Adrenal gland (tissue), 12 donors: ENCODE results near the gene ZNF335. TPM values are rescaled to one million over a fixed set of nuclear protein-coding genes. Genes with fewer than 3 reads are reported as not detected.

Experiments used
- DNase-seq, 7 donors: peaks; one replicate each; pipeline ENCODE4 v3.0.0-alpha.2; 2019 to 2020
- H3K27ac ChIP-seq, 5 donors: fragments of 200-600 bp; sonication (generic) in 4 of 5; 1 replicate in 3 of 5; 2 replicates in 2 of 5; pipeline versions ENCODE4 v1.5.1 to v1.8.0; 2016 to 2020; ENCODE audit warnings: mild to moderate bottlenecking in 1 of 5
- H3K27me3 ChIP-seq: fragments of 200-600 bp; 2 replicates; pipeline ENCODE4 v1.8.0; 2021
- H3K36me3 ChIP-seq, 2 donors: fragments of 200-600 bp; replicated peaks in 1 of 2; 1 replicate in 1 of 2; 2 replicates in 1 of 2; pipeline versions ENCODE4 v1.5.1 to v1.8.0; 2018 to 2022
- H3K4me1 ChIP-seq, 2 donors: fragments of 200-600 bp; replicated peaks in 1 of 2; 1 replicate in 1 of 2; 2 replicates in 1 of 2; pipeline versions ENCODE4 v1.5.1 to v1.8.0; 2018 to 2021
- H3K4me3 ChIP-seq, 4 donors: fragments of 200-600 bp; sonication (generic) in 3 of 4; one replicate each; pipeline ENCODE4 v1.5.1; 2016 to 2018
- H3K9me3 ChIP-seq, 3 donors: fragments of 200-600 bp; sonication (generic) in 1 of 3; replicated peaks in 1 of 3; 1 replicate in 2 of 3; 2 replicates in 1 of 3; pipeline versions ENCODE4 v1.5.1 to v1.8.0; 2016 to 2021
- POLR2A ChIP-seq, 2 donors: fragments of 450-650 bp; IDR thresholded peaks; one replicate each; pipeline ENCODE4 v1.6.1; 2017; ENCODE audit warnings: antibody characterized with exemption in 2 of 2, mild to moderate bottlenecking in 2 of 2, moderate library complexity in 1 of 2
- WGBS, 4 donors: extraction: QIAGEN DNeasy Blood & Tissue Kit in 2 of 4; methylation state at CpG; one replicate each; pipeline versions ENCODE4 v1.1.5 to v1.1.7; 2013 to 2017; 5-methylcytosine and 5-hydroxymethylcytosine counted together
- intact Hi-C, 2 donors: fragments of 100-400 bp; cut with DNase I; formaldehyde crosslinking; loops; one replicate each; pipeline versions ENCODE4 v1.14.1 to v1.15.0; 2022 to 2023
- polyA plus RNA-seq, 3 donors: library from polyadenylated mRNA; stranded (reverse); fragments of 200-250 nt in 2 of 3; fragments of 350-450 nt in 1 of 3; fragmentation: Illumina TruSeq in 1 of 3; extraction: RNeasy Lipid Tissue Mini Kit (QIAGEN cat#74804) in 1 of 3; gene quantifications; one replicate each; pipeline ENCODE4 v1.2.3, GENCODE V29; 2013 to 2014
- total RNA-seq, 9 donors: library from RNA; depleted of rRNA in 4 of 9; stranded (reverse); fragments of >200 nt in 4 of 9; fragments of 120-200 nt in 1 of 9; fragmentation: NEBNext Ultra II Directional in 1 of 9; extraction: Animal tissue kit (Norgen Biotek cat#: 25700) in 1 of 9; gene quantifications; one replicate each; pipeline versions ENCODE4 v1.1.0 to v1.2.4, GENCODE V29; 2013 to 2023
- TF ChIP-seq, protein P1 (sequence below), 6 experiments: fragments of 450-650 bp in 4 of 6; fragments of 200-600 bp in 2 of 6; sonication (generic) in 1 of 6; IDR thresholded peaks; 1 replicate in 5 of 6; 2 replicates in 1 of 6; pipeline versions ENCODE4 v1.5.1 to v1.8.0; 2016 to 2021; ENCODE audit warnings: antibody characterized with exemption in 6 of 6, mild to moderate bottlenecking in 2 of 6, moderate library complexity in 1 of 6
- donor health status: healthy with polysubstance abuse.
- donor health status: Bipolar disorder and iron deficiency.
- donor health status: DM: yes; HTN: yes; CAD: no.
- donor health status: DM: no; HTN: no; CAD: no.
- donor health status: DM: no; HTN: no; CAD: no.
- donor health status: DM: yes; HTN: yes; CAD: no.

The ZNF335 gene
- total and polyA plus RNA-seq, 12 donors, result 5.4 to 45.1 (median 17.7) TPM

GRCh38 chr20:45927071-45927878 is 44.7 kb downstream of the ZNF335 start:
- H3K4me3 ChIP-seq, result no peak overlapping the region
- TF ChIP-seq, protein P1, sequence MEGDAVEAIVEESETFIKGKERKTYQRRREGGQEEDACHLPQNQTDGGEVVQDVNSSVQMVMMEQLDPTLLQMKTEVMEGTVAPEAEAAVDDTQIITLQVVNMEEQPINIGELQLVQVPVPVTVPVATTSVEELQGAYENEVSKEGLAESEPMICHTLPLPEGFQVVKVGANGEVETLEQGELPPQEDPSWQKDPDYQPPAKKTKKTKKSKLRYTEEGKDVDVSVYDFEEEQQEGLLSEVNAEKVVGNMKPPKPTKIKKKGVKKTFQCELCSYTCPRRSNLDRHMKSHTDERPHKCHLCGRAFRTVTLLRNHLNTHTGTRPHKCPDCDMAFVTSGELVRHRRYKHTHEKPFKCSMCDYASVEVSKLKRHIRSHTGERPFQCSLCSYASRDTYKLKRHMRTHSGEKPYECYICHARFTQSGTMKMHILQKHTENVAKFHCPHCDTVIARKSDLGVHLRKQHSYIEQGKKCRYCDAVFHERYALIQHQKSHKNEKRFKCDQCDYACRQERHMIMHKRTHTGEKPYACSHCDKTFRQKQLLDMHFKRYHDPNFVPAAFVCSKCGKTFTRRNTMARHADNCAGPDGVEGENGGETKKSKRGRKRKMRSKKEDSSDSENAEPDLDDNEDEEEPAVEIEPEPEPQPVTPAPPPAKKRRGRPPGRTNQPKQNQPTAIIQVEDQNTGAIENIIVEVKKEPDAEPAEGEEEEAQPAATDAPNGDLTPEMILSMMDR (IDR thresholded peaks at IDR 0.05), result no peak
- no peak for TF ChIP-seq POLR2A (IDR thresholded peaks at IDR 0.05)
- intact Hi-C loops, result no loop called here
- DNase-seq, result no peak
- no peak overlapping the region for H3K27ac ChIP-seq
- H3K9me3 ChIP-seq, result no peaks in the 10 kb centered on the region
- H3K36me3 ChIP-seq, result no peaks in the 10 kb centered on the region
- H3K27me3 ChIP-seq, result no peaks in the 10 kb centered on the region
- WGBS, 4 donors, result 81 to 86% (median 83%) methylated on average over 14 of the region's 14 CpGs
- H3K4me1 ChIP-seq, result peaks cover 14 to 27% of the 10 kb centered on the region in 2 donors

- H3K27me3 ChIP-seq, result no peaks in the 10 kb centered on the region
- peaks cover 14 to 29% of the 10 kb centered on the region in 2 donors for H3K4me1 ChIP-seq
- H3K27ac ChIP-seq, result no peak overlapping the region
- no peak overlapping the region for H3K4me3 ChIP-seq
- 71 to 89% (median 78%) methylated on average over 2 of the region's 2 CpGs for WGBS, 4 donors
- H3K36me3 ChIP-seq, result no peaks in the 10 kb centered on the region
- intact Hi-C loops, result no loop called here
- no peak for TF ChIP-seq POLR2A (IDR thresholded peaks at IDR 0.05)
- TF ChIP-seq, protein P1 (IDR thresholded peaks at IDR 0.05), result no peak
- no peak for DNase-seq
- H3K9me3 ChIP-seq, result no peaks in the 10 kb centered on the region
These were observed 45.3 kb downstream of the ZNF335 start for GRCh38 chr20:45926731-45927070.

DNA sequence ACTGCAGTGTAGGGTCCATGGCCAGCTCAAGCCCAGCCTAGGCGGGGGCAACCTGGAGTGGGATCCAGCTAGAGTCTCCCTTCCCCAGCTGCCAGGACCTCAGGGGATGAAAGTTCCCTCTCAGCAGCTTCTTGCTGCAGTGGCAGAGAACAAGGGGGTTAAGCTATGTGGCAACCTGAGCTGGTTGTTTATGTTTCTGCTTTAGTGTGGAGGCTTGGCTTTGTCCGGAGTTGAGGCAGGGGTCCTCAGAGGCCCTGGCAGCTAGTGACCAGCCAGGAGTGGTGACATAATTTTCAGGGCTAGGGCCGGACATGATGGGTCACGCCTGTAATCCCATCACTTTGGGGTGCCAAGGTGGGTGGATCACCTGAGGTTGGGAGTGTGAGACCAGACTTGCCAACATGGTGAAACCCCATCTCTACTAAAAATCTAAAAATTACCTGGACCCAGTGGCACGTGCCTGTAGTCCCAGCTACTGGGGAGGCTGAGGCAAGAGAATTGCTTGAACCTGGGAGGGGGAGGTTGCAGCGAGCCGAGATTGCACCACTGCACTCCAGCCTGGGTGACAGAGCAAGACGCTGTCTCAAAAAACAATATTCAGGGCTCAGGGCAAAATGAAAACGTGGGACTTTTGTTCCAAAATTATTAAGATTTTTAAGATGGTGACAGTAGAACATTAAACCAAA is 46.0 kb downstream of the ZNF335 start:
- intact Hi-C loops, result no loop called here
- WGBS, 4 donors, result 69 to 84% (median 77%) methylated on average over 6 to 9 of the region's 9 CpGs
- no peak for TF ChIP-seq POLR2A (IDR thresholded peaks at IDR 0.05)
- TF ChIP-seq, protein P1 (IDR thresholded peaks at IDR 0.05), result no peak
- Histone ChIP-seq H3K36me3 (no peaks in the 10 kb centered on the region), H3K27me3 (no peaks in the 10 kb centered on the region), H3K4me1 (peaks cover 14 to 34% of the 10 kb centered on the region in 2 donors), H3K27ac (peak overlapping the region in 2 of 5 donors; percentile 81 to 91), H3K9me3 (no peaks in the 10 kb centered on the region), H3K4me3 (no peak overlapping the region)
- DNase-seq, result no peak

DNA sequence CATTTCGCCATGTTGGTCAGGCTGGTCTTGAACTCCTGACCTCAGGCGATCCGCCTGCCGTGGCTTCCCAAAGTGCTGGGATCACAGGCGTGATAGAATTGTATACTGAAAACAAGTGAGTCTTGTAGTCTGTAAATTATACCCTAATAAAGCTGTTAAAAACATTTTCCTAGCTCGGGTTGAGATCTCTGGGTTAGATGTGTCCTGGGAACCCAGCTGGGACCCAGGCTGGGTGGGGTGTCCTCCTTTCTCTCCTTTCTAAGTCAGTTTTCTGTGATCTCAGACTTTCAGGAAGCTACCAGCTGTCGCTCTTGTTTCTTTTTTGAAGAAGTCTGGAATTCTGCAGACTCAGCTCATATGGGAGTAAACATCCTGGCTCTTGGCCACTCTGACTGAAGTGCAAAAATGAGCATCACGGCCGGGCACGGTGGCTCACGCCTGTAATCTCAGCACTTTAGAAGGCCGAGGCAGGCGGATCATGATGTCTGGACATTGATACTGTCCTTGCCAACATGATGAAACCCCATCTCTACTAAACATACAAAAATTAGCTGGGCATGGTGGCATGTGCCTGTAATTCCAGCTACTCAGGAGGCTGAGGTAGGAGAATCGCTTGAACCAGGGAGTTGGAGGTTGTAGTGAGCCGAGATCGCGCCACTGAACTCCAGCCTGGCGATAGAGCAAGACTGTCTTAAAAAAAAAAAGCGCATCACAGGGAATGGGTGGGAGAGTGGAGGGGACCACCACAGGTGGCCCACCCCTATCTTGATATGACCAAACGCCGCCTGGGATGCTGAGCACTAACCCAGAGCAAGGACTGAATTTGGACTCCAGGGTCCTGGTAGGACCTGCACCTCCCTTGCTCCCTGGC is 47.4 kb downstream of the ZNF335 start:
- peak in 6 of 7 donors; percentile 73 to 88 (median 78) for DNase-seq
- Histone ChIP-seq H3K36me3 (no peaks in the 10 kb centered on the region), H3K4me1 (peaks cover 18 to 47% of the 10 kb centered on the region in 2 donors), H3K4me3 (no peak overlapping the region), H3K27me3 (no peaks in the 10 kb centered on the region), H3K27ac (peak overlapping the region; percentile 10 to 91 (median 72)), H3K9me3 (no peaks in the 10 kb centered on the region)
- TF ChIP-seq, protein P1 (IDR thresholded peaks at IDR 0.05), result no peak
- TF ChIP-seq POLR2A (IDR thresholded peaks at IDR 0.05), result no peak
- WGBS, 4 donors, result 40 to 47% (median 41%) methylated on average over 19 to 21 of the region's 21 CpGs
- intact Hi-C loops, result no loop called here
